Mesodermal cell (in vitro differentiated cells): ENCODE results near the gene ATXN7L1.

Source experiments
- H3K27ac ChIP-seq: 2 replicates; pipeline ENCODE4 v1.7.0; 2013; ENCODE audit warnings: mild to moderate bottlenecking, low read depth, low read length, moderate library complexity; ENCODE audit not compliant: severe bottlenecking
- H3K36me3 ChIP-seq: 2 replicates; pipeline ENCODE4 v1.7.1; 2013; ENCODE audit warnings: mild to moderate bottlenecking, low read length, moderate library complexity; ENCODE audit not compliant: control insufficient read depth, insufficient read depth
- H3K4me1 ChIP-seq: one replicate; pipeline ENCODE4 v1.7.1; 2013; ENCODE audit warnings: mild to moderate bottlenecking, low read length; ENCODE audit not compliant: insufficient read depth, control insufficient read depth, poor library complexity, severe bottlenecking
- H3K4me3 ChIP-seq: 2 replicates; pipeline ENCODE4 v1.7.0; 2013; ENCODE audit warnings: low read length, control low read depth, mild to moderate bottlenecking; ENCODE audit not compliant: insufficient read depth, poor library complexity, severe bottlenecking; ENCODE audit errors: extremely low read depth
- H3K9me3 ChIP-seq: 2 replicates; pipeline ENCODE4 v1.7.1; 2013; ENCODE audit warnings: mild to moderate bottlenecking, low read length, moderate library complexity; ENCODE audit not compliant: control insufficient read depth
- WGBS, 2 experiments: methylation state at CpG; one replicate each; pipeline ENCODE4 v1.1.5; 2013; ENCODE audit warnings: missing lambda C conversion rate in 2 of 2; ENCODE audit not compliant: insufficient coverage in 2 of 2; 5-methylcytosine and 5-hydroxymethylcytosine counted together

The ATXN7L1 gene

GRCh38 chr7:105776068-105776790, 100.2 kb downstream of the ATXN7L1 start:
- peak overlapping the region; percentile 96 for H3K27ac ChIP-seq
- H3K36me3 ChIP-seq = no peaks in the 10 kb centered on the region
- H3K9me3 ChIP-seq = no peaks in the 10 kb centered on the region
- 0 to 7% methylated on average over 2 to 4 of the region's 6 CpGs for WGBS, 2 experiments
- H3K4me3 ChIP-seq = no peak overlapping the region
- peaks cover 41% of the 10 kb centered on the region for H3K4me1 ChIP-seq

GRCh38 chr7:105775580-105775979, 100.8 kb downstream of the ATXN7L1 start:
- H3K27ac ChIP-seq = peak overlapping the region; percentile 96
- H3K9me3 ChIP-seq = no peaks in the 10 kb centered on the region
- WGBS, 2 experiments = 65 to 72% methylated on average over 4 to 6 of the region's 6 CpGs
- H3K4me3 ChIP-seq = no peak overlapping the region
- peaks cover 41% of the 10 kb centered on the region for H3K4me1 ChIP-seq
- no peaks in the 10 kb centered on the region for H3K36me3 ChIP-seq

GRCh38 chr7:105773030-105773460, 103.4 kb downstream of the ATXN7L1 start:
- H3K36me3 ChIP-seq = no peaks in the 10 kb centered on the region
- H3K27ac ChIP-seq = no peak overlapping the region
- peaks cover 64% of the 10 kb centered on the region for H3K4me1 ChIP-seq
- no peak overlapping the region for H3K4me3 ChIP-seq
- H3K9me3 ChIP-seq = no peaks in the 10 kb centered on the region
- WGBS, 2 experiments = 63 to 65% methylated on average over 2 to 3 of the region's 3 CpGs

GRCh38 chr7:105769901-105770628, 106.3 kb downstream of the ATXN7L1 start:
- H3K36me3 ChIP-seq = no peaks in the 10 kb centered on the region
- 83 to 98% methylated on average over 4 to 7 of the region's 9 CpGs for WGBS, 2 experiments
- no peaks in the 10 kb centered on the region for H3K9me3 ChIP-seq
- peak overlapping the region; percentile 64 for H3K27ac ChIP-seq
- H3K4me3 ChIP-seq = no peak overlapping the region
- peaks cover 52% of the 10 kb centered on the region for H3K4me1 ChIP-seq

- peaks cover 45% of the 10 kb centered on the region for H3K4me1 ChIP-seq
- H3K4me3 ChIP-seq = no peak overlapping the region
- 93% methylated on average over 9 of the region's 9 CpGs for WGBS, 2 experiments
- no peaks in the 10 kb centered on the region for H3K9me3 ChIP-seq
- no peaks in the 10 kb centered on the region for H3K36me3 ChIP-seq
- H3K27ac ChIP-seq = no peak overlapping the region
These were observed 107.4 kb downstream of the ATXN7L1 start for GRCh38 chr7:105768898-105769507.

- H3K4me1 ChIP-seq = peaks cover 38% of the 10 kb centered on the region
- WGBS, 2 experiments = 100% methylated on average over 2 of the region's 3 CpGs
- H3K36me3 ChIP-seq = no peaks in the 10 kb centered on the region
- H3K9me3 ChIP-seq = no peaks in the 10 kb centered on the region
- no peak overlapping the region for H3K4me3 ChIP-seq
- H3K27ac ChIP-seq = no peak overlapping the region
These were observed 108.3 kb downstream of the ATXN7L1 start for GRCh38 chr7:105768117-105768516.

- peaks cover 38% of the 10 kb centered on the region for H3K4me1 ChIP-seq
- no peaks in the 10 kb centered on the region for H3K36me3 ChIP-seq
- H3K9me3 ChIP-seq = no peaks in the 10 kb centered on the region
- no peak overlapping the region for H3K4me3 ChIP-seq
- H3K27ac ChIP-seq = no peak overlapping the region
- WGBS, 2 experiments = 88 to 91% methylated on average over 13 to 14 of the region's 14 CpGs
These were observed 109.9 kb downstream of the ATXN7L1 start for GRCh38 chr7:105766421-105767073.

- 96 to 100% methylated on average over 4 of the region's 4 CpGs for WGBS, 2 experiments
- no peaks in the 10 kb centered on the region for H3K9me3 ChIP-seq
- peaks cover 38% of the 10 kb centered on the region for H3K4me1 ChIP-seq
- no peak overlapping the region for H3K27ac ChIP-seq
- H3K4me3 ChIP-seq = no peak overlapping the region
- no peaks in the 10 kb centered on the region for H3K36me3 ChIP-seq
These were observed 110.6 kb downstream of the ATXN7L1 start for GRCh38 chr7:105765846-105766245.

- no peak overlapping the region for H3K4me3 ChIP-seq
- H3K36me3 ChIP-seq = no peaks in the 10 kb centered on the region
- no peaks in the 10 kb centered on the region for H3K9me3 ChIP-seq
- peaks cover 28% of the 10 kb centered on the region for H3K4me1 ChIP-seq
- no peak overlapping the region for H3K27ac ChIP-seq
- WGBS, 2 experiments = 100% methylated on average over 1 of the region's 2 CpGs; no CpG with 5 or more reads in 1 of the 2 experiments
These were observed 111.9 kb downstream of the ATXN7L1 start for GRCh38 chr7:105764506-105764905.

- Histone ChIP-seq H3K4me1 (no peaks in the 10 kb centered on the region), H3K9me3 (no peaks in the 10 kb centered on the region), H3K27ac (no peak overlapping the region), H3K4me3 (no peak overlapping the region), H3K36me3 (no peaks in the 10 kb centered on the region)
- 89 to 99% methylated on average over 6 of the region's 6 CpGs for WGBS, 2 experiments
These were observed 115.6 kb downstream of the ATXN7L1 start for GRCh38 chr7:105760551-105761447.
